ENCODE measurements around the gene ANK3.

- TF ChIP-seq CTCF (IDR thresholded peaks at IDR 0.05) (no peak), POLR2A (IDR thresholded peaks at IDR 0.05) (no peak)
Observed at GRCh38 chr10:60353519-60354258, 36.0 kb downstream of the ANK3 start.

Measured in tibial nerve (tissue), 3 donors.